HCT116 (cell line): ENCODE data around the gene HMGN1.

Source experiments
- POLR2A ChIP-seq: IDR thresholded peaks from 2 replicates; pipeline ENCODE4 v1.7.0; 2011; ENCODE audit warnings: borderline replicate concordance; ENCODE audit not compliant: insufficient read depth, insufficient read length; ENCODE audit errors: extremely low read depth
- POLR2AphosphoS5 ChIP-seq: IDR thresholded peaks from 2 replicates; pipeline ENCODE4 v1.6.1; 2011; ENCODE audit warnings: mild to moderate bottlenecking, low read depth, low read length, moderate library complexity
- RAD21 ChIP-seq: IDR thresholded peaks from 2 replicates; pipeline ENCODE4 v1.6.1; 2012; ENCODE audit warnings: low read depth, mild to moderate bottlenecking
- TF ChIP-seq, protein P1 (sequence below): IDR thresholded peaks from 2 replicates; pipeline ENCODE4 v1.6.1; 2012
- TF ChIP-seq, protein P2 (sequence below): IDR thresholded peaks from 2 replicates; pipeline ENCODE4 v1.6.1; 2011; ENCODE audit warnings: mild to moderate bottlenecking, low read length, moderate library complexity; ENCODE audit not compliant: insufficient replicate concordance; ENCODE audit errors: extremely low read depth
- TF ChIP-seq, protein P3 (sequence below), 3 experiments: fragments of 200-600 bp in 1 of 3; sonication (generic) in 1 of 3; IDR thresholded peaks in 2 of 3; conservative IDR thresholded peaks in 1 of 3; 2 replicates each; pipeline ENCODE4 v1.5.1; 2012 to 2017; ENCODE audit warnings: low read depth in 2 of 3, low read length in 2 of 3, antibody characterized with exemption in 1 of 3, borderline replicate concordance in 1 of 3, control low read depth in 1 of 3, mild to moderate bottlenecking in 1 of 3, mixed read lengths in 1 of 3, mixed run types in 1 of 3, moderate library complexity in 1 of 3; ENCODE audit not compliant: insufficient read depth in 1 of 3
- TF ChIP-seq, protein P4 (sequence below): IDR thresholded peaks from 2 replicates; pipeline ENCODE4 v1.6.1; 2012; ENCODE audit warnings: low read depth

DNA sequence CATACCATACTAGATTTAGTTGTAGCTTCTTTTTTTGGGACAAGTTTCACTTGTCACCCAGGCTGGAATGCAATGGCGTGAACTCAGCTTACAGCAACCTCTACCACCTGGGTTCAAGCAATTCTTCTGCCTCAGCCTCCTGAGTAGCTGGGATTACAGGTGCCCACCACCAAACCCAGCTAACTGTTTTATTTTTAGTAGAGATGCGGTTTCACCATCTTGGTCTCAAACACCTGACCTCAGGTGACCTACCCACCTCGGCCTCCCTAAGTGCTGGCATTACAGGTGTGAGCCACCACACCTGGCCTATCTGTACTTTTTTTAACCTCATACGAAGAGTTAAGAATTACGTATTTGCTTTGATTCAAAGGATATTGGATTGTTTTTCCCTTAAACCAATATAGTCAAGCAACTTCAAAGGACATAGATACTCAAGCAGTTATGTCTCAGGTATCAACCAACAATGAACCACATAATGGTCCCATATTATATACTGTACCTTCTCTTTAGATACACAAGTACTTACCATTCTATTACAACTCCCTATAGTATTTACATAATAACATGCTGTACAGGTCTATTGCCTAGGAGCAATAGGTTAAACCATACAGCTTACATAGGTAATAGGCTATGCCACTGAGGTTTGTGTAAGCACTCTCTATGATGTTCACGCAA, 7.5 kb downstream of the HMGN1 start:
- TF ChIP-seq POLR2AphosphoS5, result no peak
- TF ChIP-seq, protein P1, sequence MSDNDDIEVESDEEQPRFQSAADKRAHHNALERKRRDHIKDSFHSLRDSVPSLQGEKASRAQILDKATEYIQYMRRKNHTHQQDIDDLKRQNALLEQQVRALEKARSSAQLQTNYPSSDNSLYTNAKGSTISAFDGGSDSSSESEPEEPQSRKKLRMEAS, result no peak
- TF ChIP-seq, protein P2, sequence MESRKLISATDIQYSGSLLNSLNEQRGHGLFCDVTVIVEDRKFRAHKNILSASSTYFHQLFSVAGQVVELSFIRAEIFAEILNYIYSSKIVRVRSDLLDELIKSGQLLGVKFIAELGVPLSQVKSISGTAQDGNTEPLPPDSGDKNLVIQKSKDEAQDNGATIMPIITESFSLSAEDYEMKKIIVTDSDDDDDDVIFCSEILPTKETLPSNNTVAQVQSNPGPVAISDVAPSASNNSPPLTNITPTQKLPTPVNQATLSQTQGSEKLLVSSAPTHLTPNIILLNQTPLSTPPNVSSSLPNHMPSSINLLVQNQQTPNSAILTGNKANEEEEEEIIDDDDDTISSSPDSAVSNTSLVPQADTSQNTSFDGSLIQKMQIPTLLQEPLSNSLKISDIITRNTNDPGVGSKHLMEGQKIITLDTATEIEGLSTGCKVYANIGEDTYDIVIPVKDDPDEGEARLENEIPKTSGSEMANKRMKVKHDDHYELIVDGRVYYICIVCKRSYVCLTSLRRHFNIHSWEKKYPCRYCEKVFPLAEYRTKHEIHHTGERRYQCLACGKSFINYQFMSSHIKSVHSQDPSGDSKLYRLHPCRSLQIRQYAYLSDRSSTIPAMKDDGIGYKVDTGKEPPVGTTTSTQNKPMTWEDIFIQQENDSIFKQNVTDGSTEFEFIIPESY, result no peak
- TF ChIP-seq, protein P3, sequence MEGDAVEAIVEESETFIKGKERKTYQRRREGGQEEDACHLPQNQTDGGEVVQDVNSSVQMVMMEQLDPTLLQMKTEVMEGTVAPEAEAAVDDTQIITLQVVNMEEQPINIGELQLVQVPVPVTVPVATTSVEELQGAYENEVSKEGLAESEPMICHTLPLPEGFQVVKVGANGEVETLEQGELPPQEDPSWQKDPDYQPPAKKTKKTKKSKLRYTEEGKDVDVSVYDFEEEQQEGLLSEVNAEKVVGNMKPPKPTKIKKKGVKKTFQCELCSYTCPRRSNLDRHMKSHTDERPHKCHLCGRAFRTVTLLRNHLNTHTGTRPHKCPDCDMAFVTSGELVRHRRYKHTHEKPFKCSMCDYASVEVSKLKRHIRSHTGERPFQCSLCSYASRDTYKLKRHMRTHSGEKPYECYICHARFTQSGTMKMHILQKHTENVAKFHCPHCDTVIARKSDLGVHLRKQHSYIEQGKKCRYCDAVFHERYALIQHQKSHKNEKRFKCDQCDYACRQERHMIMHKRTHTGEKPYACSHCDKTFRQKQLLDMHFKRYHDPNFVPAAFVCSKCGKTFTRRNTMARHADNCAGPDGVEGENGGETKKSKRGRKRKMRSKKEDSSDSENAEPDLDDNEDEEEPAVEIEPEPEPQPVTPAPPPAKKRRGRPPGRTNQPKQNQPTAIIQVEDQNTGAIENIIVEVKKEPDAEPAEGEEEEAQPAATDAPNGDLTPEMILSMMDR (IDR thresholded peaks at IDR 0.05 in 2 of 3, conservative IDR thresholded peaks at IDR 0.05 in 1 of 3; ENCODE audit: borderline replicate concordance in 1 of 3, insufficient read depth in 1 of 3, low read depth in 2 of 3, low read length in 2 of 3), result no peak
- TF ChIP-seq RAD21, result no peak
- TF ChIP-seq, protein P4, sequence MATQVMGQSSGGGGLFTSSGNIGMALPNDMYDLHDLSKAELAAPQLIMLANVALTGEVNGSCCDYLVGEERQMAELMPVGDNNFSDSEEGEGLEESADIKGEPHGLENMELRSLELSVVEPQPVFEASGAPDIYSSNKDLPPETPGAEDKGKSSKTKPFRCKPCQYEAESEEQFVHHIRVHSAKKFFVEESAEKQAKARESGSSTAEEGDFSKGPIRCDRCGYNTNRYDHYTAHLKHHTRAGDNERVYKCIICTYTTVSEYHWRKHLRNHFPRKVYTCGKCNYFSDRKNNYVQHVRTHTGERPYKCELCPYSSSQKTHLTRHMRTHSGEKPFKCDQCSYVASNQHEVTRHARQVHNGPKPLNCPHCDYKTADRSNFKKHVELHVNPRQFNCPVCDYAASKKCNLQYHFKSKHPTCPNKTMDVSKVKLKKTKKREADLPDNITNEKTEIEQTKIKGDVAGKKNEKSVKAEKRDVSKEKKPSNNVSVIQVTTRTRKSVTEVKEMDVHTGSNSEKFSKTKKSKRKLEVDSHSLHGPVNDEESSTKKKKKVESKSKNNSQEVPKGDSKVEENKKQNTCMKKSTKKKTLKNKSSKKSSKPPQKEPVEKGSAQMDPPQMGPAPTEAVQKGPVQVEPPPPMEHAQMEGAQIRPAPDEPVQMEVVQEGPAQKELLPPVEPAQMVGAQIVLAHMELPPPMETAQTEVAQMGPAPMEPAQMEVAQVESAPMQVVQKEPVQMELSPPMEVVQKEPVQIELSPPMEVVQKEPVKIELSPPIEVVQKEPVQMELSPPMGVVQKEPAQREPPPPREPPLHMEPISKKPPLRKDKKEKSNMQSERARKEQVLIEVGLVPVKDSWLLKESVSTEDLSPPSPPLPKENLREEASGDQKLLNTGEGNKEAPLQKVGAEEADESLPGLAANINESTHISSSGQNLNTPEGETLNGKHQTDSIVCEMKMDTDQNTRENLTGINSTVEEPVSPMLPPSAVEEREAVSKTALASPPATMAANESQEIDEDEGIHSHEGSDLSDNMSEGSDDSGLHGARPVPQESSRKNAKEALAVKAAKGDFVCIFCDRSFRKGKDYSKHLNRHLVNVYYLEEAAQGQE, result no peak
- no peak for TF ChIP-seq POLR2A
